ENCODE results near the gene LCMT2. TPM values are rescaled to one million over a fixed set of nuclear protein-coding genes. Genes with fewer than 3 reads are reported as not detected.

LCMT2 gene
- total and polyA plus RNA-seq, 2 experiments from 2014 or later, result 2.3 to 7.1 TPM

DNA sequence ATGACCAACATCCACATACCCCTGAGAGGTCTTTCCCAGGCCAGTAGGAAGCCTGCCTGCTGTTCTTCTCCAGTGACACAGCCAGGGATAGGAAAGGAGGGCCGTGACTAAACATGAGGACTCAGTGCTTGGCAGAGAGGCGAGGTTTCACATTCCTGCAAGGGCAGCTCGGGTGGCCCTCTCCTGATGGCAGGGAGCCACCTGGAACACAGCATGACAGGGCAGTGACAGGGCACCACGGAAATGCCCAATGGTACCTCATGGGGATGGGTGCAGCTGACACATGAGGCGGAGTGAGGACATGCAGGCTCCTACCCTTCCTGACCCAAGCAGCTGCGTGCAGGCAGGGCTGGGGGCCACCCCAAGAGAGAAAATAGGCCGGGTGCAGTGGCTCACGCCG lies 56.2 kb downstream of the LCMT2 start:
- Histone ChIP-seq H3K9me2 (ENCODE audit: insufficient read depth) (0 out of 2 replicates have a peak, but pooled peaks cover 3% of the 10 kb centered on the region), H2AFZ (no peak overlapping the region), H3F3A (replicated peaks; ENCODE audit: low read depth) (no peaks in the 10 kb centered on the region), H3K27ac (ENCODE audit: low read depth) (no peak overlapping the region), H4K20me1 (replicated peaks; ENCODE audit: insufficient read depth) (no peaks in the 10 kb centered on the region), H3K27me3 (ENCODE audit: insufficient read depth) (no peaks in the 10 kb centered on the region), H3K36me3 (ENCODE audit: insufficient read depth) (no peaks in the 10 kb centered on the region), H3K4me3 (no peak overlapping the region), H3K4me2 (no peak overlapping the region), H3K4me1 (ENCODE audit: insufficient read depth) (no peaks in the 10 kb centered on the region), H3K79me2 (replicated peaks; ENCODE audit: insufficient read depth) (no peaks in the 10 kb centered on the region)
- Mint-ChIP-seq H3K9me3 (no peaks in the 10 kb centered on the region), H3K4me3 (no peak overlapping the region), H3K4me1 (no peaks in the 10 kb centered on the region), H3K27ac (no peak overlapping the region), H3K36me3 (ENCODE audit: low read depth) (no peaks in the 10 kb centered on the region), H3K27me3 (ENCODE audit: insufficient read depth, low read depth, poor library complexity) (peaks cover 3% of the 10 kb centered on the region)
- TF ChIP-seq NANOG (IDR thresholded peaks at IDR 0.05; ENCODE audit: borderline replicate concordance), result no peak
- no peak for TF ChIP-seq ZNF331 (CRISPR knock-in tag; IDR thresholded peaks at IDR 0.05; ENCODE audit: low read depth)
- no peak for TF ChIP-seq ETS1 (IDR thresholded peaks at IDR 0.05)
- no peak for TF ChIP-seq EZH2phosphoT487 (IDR thresholded peaks at IDR 0.05; ENCODE audit: unreplicated experiment)
- TF ChIP-seq ZNF114 (CRISPR knock-in tag; IDR thresholded peaks at IDR 0.05), result no peak
- no peak for TF ChIP-seq STAT1 (IDR thresholded peaks at IDR 0.05; ENCODE audit: unreplicated experiment)
- TF ChIP-seq CREB1 (CRISPR knock-in tag; IDR thresholded peaks at IDR 0.05; ENCODE audit: low read depth), result no peak
- TF ChIP-seq POLR2AphosphoS5 (IDR thresholded peaks at IDR 0.05; ENCODE audit: low read depth), result no peak
- TF ChIP-seq EZH2 (IDR thresholded peaks at IDR 0.05; ENCODE audit: low read depth, unreplicated experiment), result no peak
- TF ChIP-seq JUNB (IDR thresholded peaks at IDR 0.05; ENCODE audit: unreplicated experiment), result no peak
- TF ChIP-seq, protein P1, sequence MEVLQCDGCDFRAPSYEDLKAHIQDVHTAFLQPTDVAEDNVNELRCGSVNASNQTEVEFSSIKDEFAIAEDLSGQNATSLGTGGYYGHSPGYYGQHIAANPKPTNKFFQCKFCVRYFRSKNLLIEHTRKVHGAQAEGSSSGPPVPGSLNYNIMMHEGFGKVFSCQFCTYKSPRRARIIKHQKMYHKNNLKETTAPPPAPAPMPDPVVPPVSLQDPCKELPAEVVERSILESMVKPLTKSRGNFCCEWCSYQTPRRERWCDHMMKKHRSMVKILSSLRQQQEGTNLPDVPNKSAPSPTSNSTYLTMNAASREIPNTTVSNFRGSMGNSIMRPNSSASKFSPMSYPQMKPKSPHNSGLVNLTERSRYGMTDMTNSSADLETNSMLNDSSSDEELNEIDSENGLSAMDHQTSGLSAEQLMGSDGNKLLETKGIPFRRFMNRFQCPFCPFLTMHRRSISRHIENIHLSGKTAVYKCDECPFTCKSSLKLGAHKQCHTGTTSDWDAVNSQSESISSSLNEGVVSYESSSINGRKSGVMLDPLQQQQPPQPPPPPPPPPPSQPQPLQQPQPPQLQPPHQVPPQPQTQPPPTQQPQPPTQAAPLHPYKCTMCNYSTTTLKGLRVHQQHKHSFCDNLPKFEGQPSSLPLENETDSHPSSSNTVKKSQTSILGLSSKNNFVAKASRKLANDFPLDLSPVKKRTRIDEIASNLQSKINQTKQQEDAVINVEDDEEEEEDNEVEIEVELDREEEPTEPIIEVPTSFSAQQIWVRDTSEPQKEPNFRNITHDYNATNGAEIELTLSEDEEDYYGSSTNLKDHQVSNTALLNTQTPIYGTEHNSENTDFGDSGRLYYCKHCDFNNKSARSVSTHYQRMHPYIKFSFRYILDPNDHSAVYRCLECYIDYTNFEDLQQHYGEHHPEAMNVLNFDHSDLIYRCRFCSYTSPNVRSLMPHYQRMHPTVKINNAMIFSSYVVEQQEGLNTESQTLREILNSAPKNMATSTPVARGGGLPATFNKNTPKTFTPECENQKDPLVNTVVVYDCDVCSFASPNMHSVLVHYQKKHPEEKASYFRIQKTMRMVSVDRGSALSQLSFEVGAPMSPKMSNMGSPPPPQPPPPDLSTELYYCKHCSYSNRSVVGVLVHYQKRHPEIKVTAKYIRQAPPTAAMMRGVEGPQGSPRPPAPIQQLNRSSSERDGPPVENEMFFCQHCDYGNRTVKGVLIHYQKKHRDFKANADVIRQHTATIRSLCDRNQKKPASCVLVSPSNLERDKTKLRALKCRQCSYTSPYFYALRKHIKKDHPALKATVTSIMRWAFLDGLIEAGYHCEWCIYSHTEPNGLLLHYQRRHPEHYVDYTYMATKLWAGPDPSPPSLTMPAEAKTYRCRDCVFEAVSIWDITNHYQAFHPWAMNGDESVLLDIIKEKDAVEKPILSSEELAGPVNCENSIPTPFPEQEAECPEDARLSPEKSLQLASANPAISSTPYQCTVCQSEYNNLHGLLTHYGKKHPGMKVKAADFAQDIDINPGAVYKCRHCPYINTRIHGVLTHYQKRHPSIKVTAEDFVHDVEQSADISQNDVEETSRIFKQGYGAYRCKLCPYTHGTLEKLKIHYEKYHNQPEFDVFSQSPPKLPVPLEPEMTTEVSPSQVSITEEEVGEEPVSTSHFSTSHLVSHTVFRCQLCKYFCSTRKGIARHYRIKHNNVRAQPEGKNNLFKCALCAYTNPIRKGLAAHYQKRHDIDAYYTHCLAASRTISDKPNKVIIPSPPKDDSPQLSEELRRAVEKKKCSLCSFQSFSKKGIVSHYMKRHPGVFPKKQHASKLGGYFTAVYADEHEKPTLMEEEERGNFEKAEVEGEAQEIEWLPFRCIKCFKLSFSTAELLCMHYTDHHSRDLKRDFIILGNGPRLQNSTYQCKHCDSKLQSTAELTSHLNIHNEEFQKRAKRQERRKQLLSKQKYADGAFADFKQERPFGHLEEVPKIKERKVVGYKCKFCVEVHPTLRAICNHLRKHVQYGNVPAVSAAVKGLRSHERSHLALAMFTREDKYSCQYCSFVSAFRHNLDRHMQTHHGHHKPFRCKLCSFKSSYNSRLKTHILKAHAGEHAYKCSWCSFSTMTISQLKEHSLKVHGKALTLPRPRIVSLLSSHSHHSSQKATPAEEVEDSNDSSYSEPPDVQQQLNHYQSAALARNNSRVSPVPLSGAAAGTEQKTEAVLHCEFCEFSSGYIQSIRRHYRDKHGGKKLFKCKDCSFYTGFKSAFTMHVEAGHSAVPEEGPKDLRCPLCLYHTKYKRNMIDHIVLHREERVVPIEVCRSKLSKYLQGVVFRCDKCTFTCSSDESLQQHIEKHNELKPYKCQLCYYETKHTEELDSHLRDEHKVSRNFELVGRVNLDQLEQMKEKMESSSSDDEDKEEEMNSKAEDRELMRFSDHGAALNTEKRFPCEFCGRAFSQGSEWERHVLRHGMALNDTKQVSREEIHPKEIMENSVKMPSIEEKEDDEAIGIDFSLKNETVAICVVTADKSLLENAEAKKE (CRISPR knock-in tag; IDR thresholded peaks at IDR 0.05), result no peak
- TF ChIP-seq REST (IDR thresholded peaks at IDR 0.05; ENCODE audit: unreplicated experiment), result no peak
- TF ChIP-seq CTCF (conservative IDR thresholded peaks at IDR 0.05; ENCODE audit: low read depth in 2 of 2), result no peak
- no peak for ATAC-seq
- DNase-seq (ENCODE audit: low spot score), result no peak

Measured in GM23338 (cell line).